Activated T-cell treated with anti-CD3 and anti-CD28 coated beads, Interleukin-2, amount 50 U/mL, for 1 hour (primary cell): ENCODE measurements around the gene PAEP.
"Not testable (repeated sequence)": the region's sequence is repeated elsewhere in the genome, so short reads cannot be mapped to it uniquely, and the experiment has no call there.

Experiments
- DNase-seq: peaks from one replicate; pipeline ENCODE4 v3.0.0-alpha.2; 2020

The PAEP gene

GRCh38 chr9:135561391-135562234 is at the start of gene PAEP:
PAEP (plus strand) TSS chr9:135561756.
- no peak for DNase-seq

- no peak for DNase-seq
These were observed 49.3 kb upstream of the PAEP start for GRCh38 chr9:135512241-135512603.

GRCh38 chr9:135512904-135513303 is 48.7 kb upstream of the PAEP start:
- DNase-seq = no peak

GRCh38 chr9:135513351-135513846 is 48.2 kb upstream of the PAEP start:
- no peak for DNase-seq

- DNase-seq = not testable (repeated sequence)
These were observed 47.6 kb upstream of the PAEP start for GRCh38 chr9:135513906-135514305.

- no peak for DNase-seq
These were observed 47.0 kb upstream of the PAEP start for GRCh38 chr9:135514342-135515082.

GRCh38 chr9:135515083-135515951 is 46.2 kb upstream of the PAEP start:
- no peak for DNase-seq

GRCh38 chr9:135516132-135516860 is 45.3 kb upstream of the PAEP start:
- no peak for DNase-seq

- no peak for DNase-seq
These were observed 44.1 kb upstream of the PAEP start for GRCh38 chr9:135517407-135517822.

GRCh38 chr9:135519179-135519971 is 42.2 kb upstream of the PAEP start:
- DNase-seq = no peak

- no peak for DNase-seq
These were observed 40.5 kb upstream of the PAEP start, which contains the start of gene LCN1 for GRCh38 chr9:135520916-135521607. LCN1 (plus strand) TSS chr9:135521440; CDS start chr9:135521498, 58 bp downstream.

GRCh38 chr9:135521608-135522095 is 39.9 kb upstream of the PAEP start:
- no peak for DNase-seq

GRCh38 chr9:135522137-135522877 is 39.2 kb upstream of the PAEP start:
- no peak for DNase-seq

GRCh38 chr9:135522931-135523330 is 38.6 kb upstream of the PAEP start:
- DNase-seq = no peak

- DNase-seq = no peak
These were observed 37.9 kb upstream of the PAEP start for GRCh38 chr9:135523521-135524129.

GRCh38 chr9:135524130-135524861 is 37.3 kb upstream of the PAEP start:
- DNase-seq = no peak

- no peak for DNase-seq
These were observed 36.1 kb upstream of the PAEP start for GRCh38 chr9:135525241-135526088.
